ENCODE measurements around the gene VAPB. TPM values are rescaled to one million over a fixed set of nuclear protein-coding genes. Genes with fewer than 3 reads are reported as not detected.
A peak's percentile ranks its signal among the peaks of the same experiment; 100 is the strongest.

The VAPB gene
- polyA plus RNA-seq, 3 donors, result 8.5 to 14.3 (median 10.1) TPM

DNA sequence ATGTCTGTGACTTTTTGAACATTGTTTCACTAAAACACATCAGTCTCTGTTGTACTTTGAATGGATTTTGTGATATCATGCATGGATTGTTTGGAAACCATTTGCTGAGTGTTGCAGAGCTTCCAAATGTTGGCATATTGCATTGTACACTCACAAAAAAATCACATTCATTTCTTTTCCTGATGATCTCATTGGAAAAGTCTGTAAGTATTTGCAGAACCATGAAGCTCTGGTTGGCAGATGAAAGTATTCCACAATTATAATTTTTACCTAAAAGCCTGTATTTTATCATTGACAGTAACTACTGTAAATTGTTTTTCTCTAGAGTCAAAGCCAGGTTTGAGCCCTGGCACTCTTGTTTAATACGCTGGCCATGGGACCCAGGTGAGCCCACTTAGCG, 42.1 kb downstream of the VAPB start:
- Histone ChIP-seq H3K9me3 (replicated peaks in 1 of 2; ENCODE audit: control insufficient read depth in 1 of 2, insufficient read depth in 1 of 2, low read length in 2 of 2) (no peaks in the 10 kb centered on the region), H3K4me2 (replicated peaks; ENCODE audit: extremely low read depth, low read length, poor library complexity, severe bottlenecking) (no peak overlapping the region), H3K27ac (ENCODE audit: low read depth in 1 of 2, low read length in 2 of 2) (no peak overlapping the region), H3K27me3 (ENCODE audit: control insufficient read depth in 2 of 2, insufficient read depth in 2 of 2, low read length in 2 of 2) (no peaks in the 10 kb centered on the region), H3K4me3 (replicated peaks in 1 of 3; ENCODE audit: low read depth in 2 of 3, low read length in 3 of 3) (no peak overlapping the region), H3K36me3 (replicated peaks in 1 of 2; ENCODE audit: control insufficient read depth in 1 of 2, insufficient read depth in 2 of 2, low read length in 2 of 2) (peaks cover 6 to 81% of the 10 kb centered on the region in 2 donors), H3K79me2 (ENCODE audit: insufficient read depth, low read length) (peaks cover 91% of the 10 kb centered on the region), H3K9ac (ENCODE audit: insufficient read depth, low read length, poor library complexity, severe bottlenecking) (no peak overlapping the region), H4K20me1 (ENCODE audit: insufficient read depth, low read length) (peaks cover 92% of the 10 kb centered on the region), H2AFZ (ENCODE audit: insufficient read depth, low read depth, low read length, poor library complexity, severe bottlenecking) (no peak overlapping the region), H3K4me1 (ENCODE audit: control insufficient read depth in 1 of 2, insufficient read depth in 2 of 2, low read length in 2 of 2) (no peaks in the 10 kb centered on the region)
- no CpG with 5 or more reads among the region's 2 CpGs for WGBS (ENCODE audit: insufficient coverage)
- H3K27me3 Mint-ChIP-seq (ENCODE audit: low read depth in 3 of 3), result no peaks in the 10 kb centered on the region
- no peaks in the 10 kb centered on the region for H3K9me3 Mint-ChIP-seq
- TF ChIP-seq, protein P1, sequence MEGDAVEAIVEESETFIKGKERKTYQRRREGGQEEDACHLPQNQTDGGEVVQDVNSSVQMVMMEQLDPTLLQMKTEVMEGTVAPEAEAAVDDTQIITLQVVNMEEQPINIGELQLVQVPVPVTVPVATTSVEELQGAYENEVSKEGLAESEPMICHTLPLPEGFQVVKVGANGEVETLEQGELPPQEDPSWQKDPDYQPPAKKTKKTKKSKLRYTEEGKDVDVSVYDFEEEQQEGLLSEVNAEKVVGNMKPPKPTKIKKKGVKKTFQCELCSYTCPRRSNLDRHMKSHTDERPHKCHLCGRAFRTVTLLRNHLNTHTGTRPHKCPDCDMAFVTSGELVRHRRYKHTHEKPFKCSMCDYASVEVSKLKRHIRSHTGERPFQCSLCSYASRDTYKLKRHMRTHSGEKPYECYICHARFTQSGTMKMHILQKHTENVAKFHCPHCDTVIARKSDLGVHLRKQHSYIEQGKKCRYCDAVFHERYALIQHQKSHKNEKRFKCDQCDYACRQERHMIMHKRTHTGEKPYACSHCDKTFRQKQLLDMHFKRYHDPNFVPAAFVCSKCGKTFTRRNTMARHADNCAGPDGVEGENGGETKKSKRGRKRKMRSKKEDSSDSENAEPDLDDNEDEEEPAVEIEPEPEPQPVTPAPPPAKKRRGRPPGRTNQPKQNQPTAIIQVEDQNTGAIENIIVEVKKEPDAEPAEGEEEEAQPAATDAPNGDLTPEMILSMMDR (IDR thresholded peaks at IDR 0.05), result no peak
- H3K27ac Mint-ChIP-seq, result no peak overlapping the region
- H3K4me1 Mint-ChIP-seq, result peaks cover 12% of the 10 kb centered on the region
- no peak for DNase-seq
- peaks cover 28 to 46% of the 10 kb centered on the region in 2 donors for H3K36me3 Mint-ChIP-seq
- no peak overlapping the region for H3K4me3 Mint-ChIP-seq
- intact Hi-C loops (cut with micrococcal nuclease), result no loop called here

DNA sequence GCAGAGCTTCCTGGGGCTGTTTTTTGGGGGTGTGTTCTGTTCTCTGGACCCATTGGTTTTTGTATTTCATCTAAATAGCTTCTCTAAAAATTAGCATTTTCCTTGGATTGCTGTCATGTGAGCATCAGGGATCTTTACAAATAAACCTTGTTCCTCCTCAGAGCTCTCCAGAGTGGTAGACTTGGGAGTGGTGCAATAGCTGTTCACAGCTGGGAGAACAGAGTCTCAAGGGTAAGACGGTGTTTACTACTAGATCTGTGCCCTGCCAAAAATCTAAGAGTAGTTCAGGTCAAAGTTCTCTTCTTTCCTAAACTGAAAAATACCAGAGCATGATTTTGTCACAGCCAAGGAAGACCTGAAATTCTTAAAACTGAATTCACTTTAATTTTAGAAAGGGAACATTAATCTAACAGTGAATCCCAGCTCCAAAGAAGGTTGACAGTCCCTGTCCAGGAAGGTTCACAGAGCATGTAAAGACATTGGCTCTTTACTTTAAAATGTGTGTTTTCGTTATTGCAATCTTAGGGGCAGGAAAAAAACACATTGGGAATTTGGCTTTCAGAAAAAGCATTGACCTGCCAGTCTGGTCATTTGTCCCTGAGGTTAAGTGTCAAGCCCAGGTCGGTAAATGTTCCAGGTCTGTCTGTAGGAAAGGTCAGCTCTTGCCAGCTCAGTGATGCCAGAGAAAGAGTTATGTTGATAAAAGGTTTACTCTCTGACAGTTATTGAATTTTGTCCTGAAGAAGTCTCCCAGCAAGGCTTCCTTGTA, 43.3 kb downstream of the VAPB start:
- Histone ChIP-seq H3K27ac (ENCODE audit: low read depth in 1 of 2, low read length in 2 of 2) (no peak overlapping the region), H3K4me2 (replicated peaks; ENCODE audit: extremely low read depth, low read length, poor library complexity, severe bottlenecking) (no peak overlapping the region), H2AFZ (ENCODE audit: insufficient read depth, low read depth, low read length, poor library complexity, severe bottlenecking) (no peak overlapping the region), H3K4me3 (replicated peaks in 1 of 3; ENCODE audit: low read depth in 2 of 3, low read length in 3 of 3) (no peak overlapping the region), H3K9me3 (replicated peaks in 1 of 2; ENCODE audit: control insufficient read depth in 1 of 2, insufficient read depth in 1 of 2, low read length in 2 of 2) (no peaks in the 10 kb centered on the region), H3K79me2 (ENCODE audit: insufficient read depth, low read length) (peaks cover 81% of the 10 kb centered on the region), H3K27me3 (ENCODE audit: control insufficient read depth in 2 of 2, insufficient read depth in 2 of 2, low read length in 2 of 2) (no peaks in the 10 kb centered on the region), H4K20me1 (ENCODE audit: insufficient read depth, low read length) (peaks cover 92% of the 10 kb centered on the region), H3K36me3 (replicated peaks in 1 of 2; ENCODE audit: control insufficient read depth in 1 of 2, insufficient read depth in 2 of 2, low read length in 2 of 2) (peaks cover 0 to 77% of the 10 kb centered on the region in 2 donors), H3K4me1 (ENCODE audit: control insufficient read depth in 1 of 2, insufficient read depth in 2 of 2, low read length in 2 of 2) (no peaks in the 10 kb centered on the region), H3K9ac (ENCODE audit: insufficient read depth, low read length, poor library complexity, severe bottlenecking) (no peak overlapping the region)
- H3K27ac Mint-ChIP-seq, result peak overlapping the region in 5 of 7 donors; percentile 13 to 70 (median 61)
- 100% methylated on average over 1 of the region's 3 CpGs for WGBS (ENCODE audit: insufficient coverage)
- TF ChIP-seq, protein P1 (IDR thresholded peaks at IDR 0.05), result no peak
- peaks cover 30 to 49% of the 10 kb centered on the region in 2 donors for H3K36me3 Mint-ChIP-seq
- H3K9me3 Mint-ChIP-seq, result no peaks in the 10 kb centered on the region
- H3K4me1 Mint-ChIP-seq, result peaks cover 12% of the 10 kb centered on the region
- intact Hi-C loops (cut with micrococcal nuclease), result no loop called here
- H3K4me3 Mint-ChIP-seq, result no peak overlapping the region
- no peak for DNase-seq
- H3K27me3 Mint-ChIP-seq (ENCODE audit: low read depth in 3 of 3), result no peaks in the 10 kb centered on the region

Measured in CD14-positive monocyte (primary cell).